Heart right ventricle (tissue), 16 donors: ENCODE results near the gene MBOAT2. TPM values are rescaled to one million over a fixed set of nuclear protein-coding genes. Genes with fewer than 3 reads are reported as not detected.

ENCODE experiments used
- ATAC-seq, 8 donors: fragments of 200-7000 bp; cut with Tn5 transposase; one replicate each; pipeline ENCODE4 v1.9.1; 2020; ENCODE audit warnings: mild to moderate bottlenecking in 8 of 8, moderate library complexity in 8 of 8, moderate number of reproducible peaks in 1 of 8
- DNase-seq, 2 donors: peaks; one replicate each; pipeline ENCODE4 v3.0.0-alpha.2; 2020
- H3K27ac ChIP-seq, 10 donors: fragments of 200-600 bp; sonication (generic) in 2 of 10; one replicate each; pipeline versions ENCODE4 v1.5.0 to v1.8.0; 2020 to 2022; ENCODE audit warnings: mild to moderate bottlenecking in 3 of 10
- H3K27me3 ChIP-seq, 7 donors: fragments of 200-600 bp; one replicate each; pipeline ENCODE4 v1.8.0; 2021 to 2022; ENCODE audit warnings: mild to moderate bottlenecking in 2 of 7
- H3K36me3 ChIP-seq, 9 donors: fragments of 200-600 bp; sonication (generic) in 1 of 9; one replicate each; pipeline versions ENCODE4 v1.5.0 to v1.8.0; 2020 to 2022; ENCODE audit warnings: mild to moderate bottlenecking in 2 of 9
- H3K4me1 ChIP-seq, 9 donors: fragments of 200-600 bp; sonication (generic) in 1 of 9; one replicate each; pipeline versions ENCODE4 v1.5.0 to v1.8.0; 2020 to 2022; ENCODE audit warnings: mild to moderate bottlenecking in 4 of 9
- H3K4me3 ChIP-seq, 10 donors: fragments of 200-600 bp; sonication (generic) in 2 of 10; one replicate each; pipeline versions ENCODE4 v1.5.0 to v1.8.0; 2020 to 2022; ENCODE audit warnings: mild to moderate bottlenecking in 7 of 10, moderate library complexity in 2 of 10
- H3K9me3 ChIP-seq, 11 donors: fragments of 200-600 bp in 10 of 11; sonication (generic) in 2 of 11; one replicate each; pipeline versions ENCODE4 v1.5.0 to v1.8.0; 2013 to 2022; ENCODE audit warnings: mild to moderate bottlenecking in 2 of 11, control low read depth in 1 of 11, moderate library complexity in 1 of 11
- WGBS, 2 donors: extraction: QIAGEN DNeasy Blood & Tissue Kit; methylation state at CpG; one replicate each; pipeline ENCODE4 v1.1.7; 2013; ENCODE audit warnings: inconsistent platforms in 1 of 2; 5-methylcytosine and 5-hydroxymethylcytosine counted together
- intact Hi-C, 10 donors: fragments of 100-400 bp; cut with DNase I; formaldehyde crosslinking; loops; one replicate each; pipeline versions ENCODE4 v1.11.1 to v1.14.2; 2022
- polyA plus RNA-seq, 2 donors: library from polyadenylated mRNA; stranded (reverse); fragments of 200-250 nt; gene quantifications; one replicate each; pipeline ENCODE4 v1.2.3, GENCODE V29; 2013
- total RNA-seq, 10 donors: library from RNA; stranded (reverse); fragmentation: NEBNext Ultra II Directional in 3 of 10; extraction: Animal tissue kit (Norgen Biotek cat#: 25700) in 3 of 10; gene quantifications; one replicate each; pipeline versions ENCODE4 v1.2.1 to v1.2.4, GENCODE V29; 2021 to 2023
- TF ChIP-seq, protein P1 (sequence below), 9 donors: fragments of 200-600 bp; sonication (generic) in 2 of 9; IDR thresholded peaks; one replicate each; pipeline versions ENCODE4 v1.5.0 to v1.8.0; 2021 to 2022; ENCODE audit warnings: antibody characterized with exemption in 9 of 9, mild to moderate bottlenecking in 5 of 9, moderate library complexity in 1 of 9
- donor health status: Arrhythmogenic right ventricular cardiomyopathy.
- donor health status: ischemic (EF 13 %, LVEDD 7.1; RV severe dilation, severe dysfunction).
- donor health status: healthy with polysubstance abuse.
- donor health status: DM: no; HTN: yes; CAD: no.
- donor health status: DM: no; HTN: no; CAD: no.
- donor health status: ischemic (EF 25% LVEDD 6.9; RV normal size, moderate dysfunction).
- donor health status: ischemic (EF 25% LVEDD 5.7; RV mildly dilated, moderate dysfunction).
- donor health status: healthy.
- donor health status: DM: yes; HTN: yes; CAD: no.
- donor health status: Ischemic cardiomyopathy.
- donor health status: ischemic (EF 35%, LVEDD 5.7; RV mildly dilated, moderate dysfunction).
- donor health status: nonischemic (EF 11% LVEDD 7.7; RV severe dilation, severe dysfunction).
- donor health status: DM: yes; HTN: yes; CAD: no.
- donor health status: PGD.
- donor health status: ischemic (EF 29% LVEDD 5.4; RV normal size, mild dysfunction).
- donor health status: nonischemic (EF 23%, LVEDD 6.1; RV moderate dilation, normal function).

MBOAT2 gene
- total and polyA plus RNA-seq, 12 donors: 6.3 to 35.3 (median 18.4) TPM

GRCh38 chr2:8984855-8985254 lies 18.6 kb downstream of the MBOAT2 start:
- intact Hi-C loops: no loop called here
- TF ChIP-seq, protein P1, sequence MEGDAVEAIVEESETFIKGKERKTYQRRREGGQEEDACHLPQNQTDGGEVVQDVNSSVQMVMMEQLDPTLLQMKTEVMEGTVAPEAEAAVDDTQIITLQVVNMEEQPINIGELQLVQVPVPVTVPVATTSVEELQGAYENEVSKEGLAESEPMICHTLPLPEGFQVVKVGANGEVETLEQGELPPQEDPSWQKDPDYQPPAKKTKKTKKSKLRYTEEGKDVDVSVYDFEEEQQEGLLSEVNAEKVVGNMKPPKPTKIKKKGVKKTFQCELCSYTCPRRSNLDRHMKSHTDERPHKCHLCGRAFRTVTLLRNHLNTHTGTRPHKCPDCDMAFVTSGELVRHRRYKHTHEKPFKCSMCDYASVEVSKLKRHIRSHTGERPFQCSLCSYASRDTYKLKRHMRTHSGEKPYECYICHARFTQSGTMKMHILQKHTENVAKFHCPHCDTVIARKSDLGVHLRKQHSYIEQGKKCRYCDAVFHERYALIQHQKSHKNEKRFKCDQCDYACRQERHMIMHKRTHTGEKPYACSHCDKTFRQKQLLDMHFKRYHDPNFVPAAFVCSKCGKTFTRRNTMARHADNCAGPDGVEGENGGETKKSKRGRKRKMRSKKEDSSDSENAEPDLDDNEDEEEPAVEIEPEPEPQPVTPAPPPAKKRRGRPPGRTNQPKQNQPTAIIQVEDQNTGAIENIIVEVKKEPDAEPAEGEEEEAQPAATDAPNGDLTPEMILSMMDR (IDR thresholded peaks at IDR 0.05): no peak
- H3K36me3 ChIP-seq: no peaks in the 10 kb centered on the region
- H3K27me3 ChIP-seq: no peaks in the 10 kb centered on the region
- DNase-seq (no peak), ATAC-seq (no peak)
- no peak overlapping the region for H3K4me3 ChIP-seq
- whole genome bisulfite sequencing, 2 donors: 62 to 70% methylated on average over 4 of the region's 4 CpGs
- H3K27ac ChIP-seq: no peak overlapping the region
- H3K9me3 ChIP-seq: no peaks in the 10 kb centered on the region
- peaks cover 0 to 24% (median 6%) of the 10 kb centered on the region in 9 donors for H3K4me1 ChIP-seq

GRCh38 chr2:8984157-8984556 lies 19.3 kb downstream of the MBOAT2 start:
- Histone ChIP-seq H3K4me1 (peaks cover 0 to 24% (median 6%) of the 10 kb centered on the region in 9 donors), H3K27me3 (no peaks in the 10 kb centered on the region), H3K9me3 (no peaks in the 10 kb centered on the region), H3K4me3 (no peak overlapping the region), H3K27ac (no peak overlapping the region), H3K36me3 (no peaks in the 10 kb centered on the region)
- ATAC-seq (no peak), DNase-seq (no peak)
- TF ChIP-seq, protein P1 (IDR thresholded peaks at IDR 0.05): no peak
- intact Hi-C loops: no loop called here
- 76 to 80% methylated on average over 5 of the region's 5 CpGs for WGBS, 2 donors

GRCh38 chr2:8983571-8983970 lies 19.9 kb downstream of the MBOAT2 start:
- Histone ChIP-seq H3K27me3 (no peaks in the 10 kb centered on the region), H3K27ac (no peak overlapping the region), H3K9me3 (no peaks in the 10 kb centered on the region), H3K36me3 (no peaks in the 10 kb centered on the region), H3K4me3 (no peak overlapping the region), H3K4me1 (peaks cover 0 to 24% (median 6%) of the 10 kb centered on the region in 9 donors)
- TF ChIP-seq, protein P1 (IDR thresholded peaks at IDR 0.05): no peak
- WGBS, 2 donors: 92 to 100% methylated on average over 1 of the region's 1 CpG
- no peak for ATAC-seq
- no peak for DNase-seq
- intact Hi-C loops: no loop called here

GRCh38 chr2:8981876-8982275 lies 21.6 kb downstream of the MBOAT2 start:
- ATAC-seq (no peak), DNase-seq (no peak)
- H3K4me1 ChIP-seq: peaks cover 0 to 24% (median 0%) of the 10 kb centered on the region in 9 donors
- no peak overlapping the region for H3K4me3 ChIP-seq
- no peaks in the 10 kb centered on the region for H3K36me3 ChIP-seq
- intact Hi-C loops: no loop called here
- WGBS, 2 donors: 87 to 93% methylated on average over 7 of the region's 7 CpGs
- TF ChIP-seq, protein P1 (IDR thresholded peaks at IDR 0.05): no peak
- H3K27me3 ChIP-seq: no peaks in the 10 kb centered on the region
- H3K9me3 ChIP-seq: no peaks in the 10 kb centered on the region
- no peak overlapping the region for H3K27ac ChIP-seq
